OCI-LY1 (cell line): ENCODE measurements around the gene LGALSL.

Experiments used
- H2AFZ ChIP-seq: fragments of 200-600 bp; sonication (generic), shearing (Covaris generic); 2 replicates; pipeline ENCODE4 v1.6.0; 2014; ENCODE audit warnings: antibody characterized with exemption, mild to moderate bottlenecking, low read length
- H3F3A ChIP-seq: fragments of 200-600 bp; sonication (generic), shearing (Covaris generic); 2 replicates; pipeline ENCODE4 v1.6.0; 2014; ENCODE audit warnings: mild to moderate bottlenecking, antibody characterized with exemption, low read length, moderate library complexity; ENCODE audit not compliant: insufficient read depth
- H3K27ac ChIP-seq: fragments of 200-600 bp; sonication (generic); 2 replicates; pipeline ENCODE4 v1.5.1; 2014; ENCODE audit warnings: low read length, mixed run types, mild to moderate bottlenecking, low read depth; ENCODE audit not compliant: poor library complexity, severe bottlenecking
- H3K27me3 ChIP-seq: fragments of 200-600 bp; sonication (generic); 2 replicates; pipeline ENCODE4 v1.6.0; 2014; ENCODE audit warnings: antibody characterized with exemption, mild to moderate bottlenecking, low read length, moderate library complexity; ENCODE audit not compliant: insufficient read depth
- H3K36me3 ChIP-seq: fragments of 200-600 bp; sonication (generic); 2 replicates; pipeline ENCODE4 v1.6.1; 2014; ENCODE audit warnings: mild to moderate bottlenecking, antibody characterized with exemption, low read length, moderate library complexity, mixed read lengths; ENCODE audit not compliant: insufficient read depth
- H3K4me1 ChIP-seq: fragments of 200-600 bp; sonication (generic); 2 replicates; pipeline ENCODE4 v1.5.1; 2014; ENCODE audit warnings: mild to moderate bottlenecking, low read length, moderate library complexity; ENCODE audit not compliant: insufficient read depth, severe bottlenecking
- H3K4me2 ChIP-seq: fragments of 200-600 bp; sonication (generic), shearing (Covaris generic); 2 replicates; pipeline ENCODE4 v1.6.1; 2014; ENCODE audit warnings: low read length
- H3K4me3 ChIP-seq: fragments of 200-600 bp; sonication (generic); 2 replicates; pipeline ENCODE4 v1.5.1; 2014; ENCODE audit warnings: low read length, low read depth, mild to moderate bottlenecking, mixed read lengths; ENCODE audit not compliant: poor library complexity, severe bottlenecking
- H3K79me2 ChIP-seq: fragments of 200-600 bp; shearing (Covaris generic); 2 replicates; pipeline ENCODE4 v1.6.1; 2016; ENCODE audit warnings: mixed run types, low read length, mixed read lengths; ENCODE audit not compliant: insufficient read depth
- H3K9ac ChIP-seq: fragments of 200-600 bp; sonication (generic), shearing (Covaris generic); 2 replicates; pipeline ENCODE4 v1.6.1; 2014; ENCODE audit warnings: mild to moderate bottlenecking, low read length, mixed read lengths
- H3K9me2 ChIP-seq: fragments of 200-600 bp; sonication (generic), shearing (Covaris generic); 2 replicates; pipeline ENCODE4 v1.6.1; 2014; ENCODE audit warnings: low read depth, mild to moderate bottlenecking, low read length, mixed read lengths
- H3K9me3 ChIP-seq: fragments of 200-600 bp; shearing (Covaris generic); 2 replicates; pipeline ENCODE4 v1.6.1; 2014; ENCODE audit warnings: low read length, mixed read lengths
- H4K20me1 ChIP-seq: fragments of 200-600 bp; sonication (generic), shearing (Covaris generic); 2 replicates; pipeline ENCODE4 v1.6.0; 2016; ENCODE audit warnings: mild to moderate bottlenecking, low read length; ENCODE audit not compliant: insufficient read depth
- CTCF ChIP-seq: fragments of 200-600 bp; sonication (generic), shearing (Covaris generic); IDR thresholded peaks from 2 replicates; pipeline ENCODE4 v1.5.1; 2017; ENCODE audit warnings: mild to moderate bottlenecking, antibody characterized with exemption, low read length, moderate library complexity, mixed read lengths
- EZH2 ChIP-seq: fragments of 200-600 bp; sonication (generic), shearing (Covaris generic); IDR thresholded peaks from 2 replicates; pipeline ENCODE4 v1.8.0; 2017; ENCODE audit warnings: borderline replicate concordance, mixed run types, mild to moderate bottlenecking, antibody characterized with exemption, low read length, moderate library complexity, mixed read lengths

Gene LGALSL

GRCh38 chr2:64478502-64479230, 24.7 kb downstream of the LGALSL start:
- no peaks in the 10 kb centered on the region for H3F3A ChIP-seq
- TF ChIP-seq EZH2 (no peak), CTCF (no peak)
- no peak overlapping the region for H3K27ac ChIP-seq
- no peaks in the 10 kb centered on the region for H3K36me3 ChIP-seq
- H3K9ac ChIP-seq, result no peak overlapping the region
- H3K4me1 ChIP-seq, result peaks cover 11% of the 10 kb centered on the region
- H3K4me2 ChIP-seq, result no peak overlapping the region
- H3K9me2 ChIP-seq, result no peaks in the 10 kb centered on the region
- no peaks in the 10 kb centered on the region for H3K79me2 ChIP-seq
- H3K9me3 ChIP-seq, result no peaks in the 10 kb centered on the region
- H2AFZ ChIP-seq, result no peak overlapping the region
- H4K20me1 ChIP-seq, result no peaks in the 10 kb centered on the region
- H3K27me3 ChIP-seq, result no peaks in the 10 kb centered on the region
- no peak overlapping the region for H3K4me3 ChIP-seq

GRCh38 chr2:64479259-64480117, 25.5 kb downstream of the LGALSL start:
- no peaks in the 10 kb centered on the region for H4K20me1 ChIP-seq
- no peak overlapping the region for H3K9ac ChIP-seq
- H3F3A ChIP-seq, result no peaks in the 10 kb centered on the region
- H3K36me3 ChIP-seq, result no peaks in the 10 kb centered on the region
- H3K4me3 ChIP-seq, result no peak overlapping the region
- H3K27me3 ChIP-seq, result no peaks in the 10 kb centered on the region
- no peak overlapping the region for H3K27ac ChIP-seq
- no peaks in the 10 kb centered on the region for H3K79me2 ChIP-seq
- TF ChIP-seq CTCF, result no peak
- no peak for TF ChIP-seq EZH2
- no peak overlapping the region for H2AFZ ChIP-seq
- no peaks in the 10 kb centered on the region for H3K9me3 ChIP-seq
- peaks cover 3% of the 10 kb centered on the region for H3K4me1 ChIP-seq
- H3K9me2 ChIP-seq, result no peaks in the 10 kb centered on the region
- H3K4me2 ChIP-seq, result no peak overlapping the region

- H3K9ac ChIP-seq, result no peak overlapping the region
- H3K4me3 ChIP-seq, result no peak overlapping the region
- no peaks in the 10 kb centered on the region for H3K4me1 ChIP-seq
- H3K27me3 ChIP-seq, result peaks cover 8% of the 10 kb centered on the region; the same call in 1 of the 2 replicates
- no peak overlapping the region for H2AFZ ChIP-seq
- H3K79me2 ChIP-seq, result no peaks in the 10 kb centered on the region
- no peaks in the 10 kb centered on the region for H3K9me2 ChIP-seq
- no peaks in the 10 kb centered on the region for H3K36me3 ChIP-seq
- no peaks in the 10 kb centered on the region for H4K20me1 ChIP-seq
- no peaks in the 10 kb centered on the region for H3F3A ChIP-seq
- H3K27ac ChIP-seq, result no peak overlapping the region
- no peaks in the 10 kb centered on the region for H3K9me3 ChIP-seq
- TF ChIP-seq CTCF, result no peak
- TF ChIP-seq EZH2, result no peak
- no peak overlapping the region for H3K4me2 ChIP-seq
Observed at GRCh38 chr2:64481665-64482064, 27.7 kb downstream of the LGALSL start.
